Stimulated activated CD4-positive, alpha-beta T cell treated with anti-CD3 and anti-CD28 coated beads, TNF-alpha, amount 100 ng/mL, for 48 hours (primary cell): Measurements from ENCODE around the gene PRODH.
"Not testable (repeated sequence)": the region's sequence is repeated elsewhere in the genome, so short reads cannot be mapped to it uniquely, and the experiment has no call there.

Experiments used
- DNase-seq, 3 donors: peaks; one replicate each; pipeline ENCODE4 v3.0.0-alpha.2; 2020; ENCODE audit warnings: low read depth in 3 of 3

Gene PRODH

DNA sequence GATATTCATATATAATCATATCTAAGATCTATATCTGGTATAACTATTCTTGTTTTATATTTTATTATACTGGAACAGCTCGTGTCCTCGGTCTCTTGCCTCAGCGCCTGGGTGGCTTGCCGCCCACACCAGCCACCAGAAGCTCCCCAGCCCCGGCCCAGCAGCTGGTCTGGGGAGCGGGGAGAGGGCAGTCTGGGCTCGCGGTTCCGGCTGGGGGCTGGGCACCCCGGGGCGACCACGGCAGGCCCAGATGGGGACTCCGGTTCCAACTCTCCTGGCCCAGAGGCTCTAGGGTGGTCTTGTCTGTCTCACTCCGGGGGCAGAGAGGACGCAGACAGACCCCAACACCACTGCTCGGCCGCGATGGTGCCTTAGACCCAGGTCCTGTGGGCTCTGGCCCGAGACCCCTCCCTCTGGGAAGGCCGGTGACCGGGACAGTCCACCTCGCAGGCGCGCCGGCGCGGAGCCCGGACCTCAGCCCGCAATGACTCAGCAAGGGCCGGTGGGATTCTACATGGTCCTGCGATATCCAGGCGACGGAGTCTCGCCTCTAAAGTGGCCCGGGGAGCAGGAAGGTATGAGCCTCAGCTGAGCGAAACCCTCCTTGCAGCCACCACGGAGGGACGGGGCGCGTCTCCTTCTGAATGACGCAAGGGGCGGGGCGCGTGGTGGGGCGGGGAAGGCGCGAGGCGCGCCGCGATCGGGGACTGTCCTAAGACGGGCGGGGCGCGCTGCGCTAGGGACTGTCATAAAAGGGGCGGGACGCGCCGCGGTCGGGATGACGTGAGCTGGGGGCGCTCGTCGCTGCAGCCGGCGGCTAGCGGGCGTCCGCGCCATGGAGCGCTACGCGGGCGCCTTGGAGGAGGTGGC, 30.3 kb downstream of the PRODH start, which contains the start of gene DGCR6:
TSS of gene DGCR6 (plus strand) at position 781 of the 870 bp plus-strand sequence. CDS start at position 836, 55 bp downstream.
- no peak for DNase-seq

DNA sequence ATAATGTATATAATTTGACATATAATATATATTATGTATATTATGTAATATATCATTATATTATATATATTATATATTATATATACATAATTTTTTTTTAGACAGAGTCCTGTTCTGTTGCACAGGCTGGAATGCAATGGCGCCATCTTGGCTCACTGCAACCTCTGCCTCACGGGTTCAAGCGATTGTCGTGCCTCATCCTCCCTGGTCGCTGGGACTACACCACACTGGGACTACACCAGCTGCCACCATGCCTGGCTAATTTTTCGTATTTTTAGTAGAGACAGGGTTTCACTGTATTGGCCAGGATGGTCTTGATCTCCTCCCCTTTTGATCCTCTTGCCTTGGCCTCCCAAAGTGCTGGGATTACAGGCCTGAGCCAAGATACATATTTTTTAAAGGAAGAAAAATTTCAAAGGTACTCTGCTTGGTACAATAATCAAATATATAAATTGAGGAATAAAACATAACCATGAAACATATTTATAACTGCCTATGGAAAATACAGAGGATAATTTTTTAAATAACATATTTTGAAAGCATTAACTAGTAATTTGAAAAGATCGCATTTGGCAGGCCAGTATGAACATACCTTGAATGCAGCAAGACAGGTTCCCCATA, 39.9 kb downstream of the PRODH start:
- peak in 2 of 3 donors; percentile 1 to 17 for DNase-seq

DNA sequence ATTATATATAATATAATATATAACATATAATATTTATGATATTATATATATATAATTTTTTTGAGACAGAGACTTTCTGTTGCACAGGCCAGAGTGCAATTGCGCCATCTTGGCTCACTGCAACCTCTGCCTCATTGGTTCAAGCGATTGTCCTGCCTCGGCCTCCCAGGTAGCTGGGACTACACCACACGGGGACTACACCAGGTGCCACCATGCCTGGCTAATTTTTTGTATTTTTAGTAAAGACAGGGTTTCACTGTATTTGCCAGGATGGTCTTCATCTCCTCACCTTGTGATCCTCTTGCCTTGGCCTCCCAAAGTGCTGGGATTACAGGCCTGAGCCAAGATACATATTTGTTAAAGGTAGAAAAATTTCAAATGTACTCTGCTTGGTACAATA, 42.3 kb downstream of the PRODH start:
- not testable (repeated sequence) for DNase-seq

DNA sequence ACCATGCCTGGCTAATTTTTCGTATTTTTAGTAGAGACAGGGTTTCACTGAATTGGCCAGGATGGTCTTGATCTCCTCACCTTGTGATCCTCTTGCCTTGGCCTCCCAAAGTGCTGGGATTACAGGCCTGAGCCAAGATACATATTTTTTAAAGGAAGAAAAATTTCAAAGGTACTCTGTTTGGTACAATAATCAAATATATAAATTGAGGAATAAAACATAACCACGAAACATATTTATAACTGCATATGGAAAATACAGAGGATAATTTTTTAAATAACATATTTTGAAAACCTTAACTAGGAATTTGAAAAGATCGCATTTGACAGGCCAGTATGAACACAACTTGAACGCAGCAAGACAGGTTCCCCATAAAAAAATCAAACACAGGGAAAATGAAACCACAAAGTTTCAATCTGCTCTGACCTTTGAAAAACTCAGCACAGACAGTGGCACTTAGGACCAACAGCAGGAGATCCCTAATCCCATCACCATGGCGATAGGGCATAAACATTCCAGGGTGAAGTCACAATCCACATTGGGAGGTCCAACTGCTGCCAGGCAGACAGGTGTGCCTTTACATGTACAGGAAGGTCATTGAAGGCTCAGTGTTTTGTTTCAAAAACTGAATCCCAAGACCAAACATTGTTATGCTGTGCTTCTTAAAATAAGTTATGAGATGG, 45.4 kb downstream of the PRODH start:
- DNase-seq = not testable (repeated sequence)

DNA sequence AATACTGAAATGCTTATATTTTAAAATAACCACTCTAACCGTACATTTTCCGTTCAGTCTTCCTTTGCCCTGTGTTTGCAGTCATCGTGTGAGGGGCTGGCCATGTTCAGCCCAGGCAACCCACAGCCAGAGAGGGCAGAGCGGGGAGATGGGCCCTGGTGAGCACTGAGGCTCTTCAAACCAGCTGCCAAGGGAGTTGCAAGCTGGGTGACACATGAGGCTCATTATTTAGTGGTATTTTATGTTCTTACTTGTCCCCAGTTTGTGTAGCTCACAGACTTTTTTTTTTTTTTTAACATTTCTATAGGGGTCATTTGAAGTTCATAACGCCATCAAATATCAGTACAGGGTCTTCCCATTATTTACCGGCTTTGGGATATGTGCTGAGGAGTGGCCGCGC, 48.0 kb downstream of the PRODH start:
- DNase-seq = no peak

DNA sequence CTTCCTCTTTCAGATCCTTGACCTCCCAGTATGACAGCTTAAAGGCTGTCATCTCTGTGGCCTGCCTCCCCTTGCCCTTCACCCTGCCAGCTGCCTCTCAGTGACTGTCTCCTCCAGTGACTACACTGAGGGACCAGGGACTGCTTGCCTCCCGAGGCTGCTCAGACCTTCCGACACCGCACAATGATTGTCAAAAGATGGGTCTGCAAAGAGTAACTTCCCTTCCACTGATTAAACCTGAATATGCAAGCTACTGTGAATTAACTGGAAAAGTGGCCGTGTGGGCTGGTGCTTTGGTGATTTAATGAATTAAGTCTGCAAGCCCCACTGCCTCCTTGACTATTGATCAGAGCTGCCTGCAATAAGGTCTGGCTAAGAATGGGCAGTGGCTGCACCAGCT, 51.6 kb downstream of the PRODH start:
- DNase-seq = not testable (repeated sequence)

DNA sequence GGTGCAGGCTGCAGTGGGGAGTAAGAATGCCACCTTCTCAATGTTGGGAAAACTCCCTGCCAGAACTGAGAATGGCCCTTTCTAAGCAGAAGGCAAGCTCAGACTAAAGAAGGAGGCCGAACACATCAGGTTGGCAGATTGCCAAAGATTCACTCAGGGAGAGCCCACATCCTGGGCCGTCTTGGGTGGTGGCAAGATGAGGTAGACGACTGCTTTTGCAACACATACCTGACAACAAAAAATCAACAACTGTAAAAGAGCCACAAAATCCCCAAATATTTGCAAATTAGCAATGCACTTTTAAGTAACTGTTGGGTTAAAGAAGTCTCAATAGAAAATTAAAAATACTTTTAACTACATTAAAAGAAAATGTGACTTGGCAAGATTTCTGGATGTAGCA, 54.8 kb downstream of the PRODH start:
- peak in 2 of 3 donors; percentile 37 to 44 for DNase-seq
